Sigmoid colon (tissue), 7 donors: ENCODE measurements around the gene NID1. TPM values are rescaled to one million over a fixed set of nuclear protein-coding genes. Genes with fewer than 3 reads are reported as not detected.
A peak's percentile ranks its signal among the peaks of the same experiment; 100 is the strongest.
"Not testable (repeated sequence)": the region's sequence is repeated elsewhere in the genome, so short reads cannot be mapped to it uniquely, and the experiment has no call there.

Source experiments
- DNase-seq: peaks from one replicate; pipeline ENCODE4 v3.0.0-alpha.2; 2019
- H3K27ac ChIP-seq, 4 donors: fragments of 200-600 bp; sonication (generic); one replicate each; pipeline ENCODE4 v1.5.1; 2016 to 2019; ENCODE audit warnings: mild to moderate bottlenecking in 1 of 4
- H3K27me3 ChIP-seq, 3 donors: fragments of 200-600 bp; sonication (generic); one replicate each; pipeline ENCODE4 v1.5.1; 2019; ENCODE audit warnings: mild to moderate bottlenecking in 1 of 3
- H3K36me3 ChIP-seq, 4 donors: fragments of 200-600 bp; sonication (generic); one replicate each; pipeline ENCODE4 v1.5.1; 2016 to 2019
- H3K4me1 ChIP-seq, 4 donors: fragments of 200-600 bp; sonication (generic); one replicate each; pipeline ENCODE4 v1.5.1; 2017 to 2019
- H3K4me3 ChIP-seq, 4 donors: fragments of 200-600 bp; sonication (generic); one replicate each; pipeline ENCODE4 v1.5.1; 2017 to 2019; ENCODE audit warnings: mild to moderate bottlenecking in 2 of 4, moderate library complexity in 1 of 4
- H3K9me3 ChIP-seq, 4 donors: fragments of 200-600 bp in 3 of 4; sonication (generic) in 3 of 4; one replicate each; pipeline versions ENCODE4 v1.5.1 to v1.6.1; 2013 to 2019
- EP300 ChIP-seq, 4 donors: sonication (generic); formaldehyde crosslinking; IDR thresholded peaks; one replicate each; pipeline ENCODE4 v1.6.1; 2017; ENCODE audit warnings: antibody characterized with exemption in 4 of 4
- POLR2A ChIP-seq, 2 donors: fragments of 450-650 bp; IDR thresholded peaks; one replicate each; pipeline ENCODE4 v1.6.1; 2016; ENCODE audit warnings: antibody characterized with exemption in 2 of 2, mild to moderate bottlenecking in 2 of 2, moderate library complexity in 2 of 2
- POLR2AphosphoS5 ChIP-seq, 4 donors: sonication (generic); formaldehyde crosslinking; IDR thresholded peaks; one replicate each; pipeline ENCODE4 v1.6.1; 2017; ENCODE audit warnings: antibody characterized with exemption in 4 of 4
- WGBS, 2 donors: extraction: QIAGEN DNeasy Blood & Tissue Kit; methylation state at CpG; one replicate each; pipeline ENCODE4 v1.1.7; 2013; 5-methylcytosine and 5-hydroxymethylcytosine counted together
- intact Hi-C: fragments of 100-400 bp; cut with DNase I; formaldehyde crosslinking; loops from one replicate; pipeline ENCODE4 v1.15.1; 2023
- polyA plus RNA-seq, 3 donors: library from polyadenylated mRNA; stranded (reverse); fragments of 200-250 nt; gene quantifications; one replicate each; pipeline ENCODE4 v1.2.3, GENCODE V29; 2013
- total RNA-seq, 4 donors: library from RNA; depleted of rRNA; stranded (reverse); fragments of >200 nt; gene quantifications; one replicate each; pipeline ENCODE4 v1.1.0, GENCODE V29; 2016
- TF ChIP-seq, protein P1 (sequence below), 4 experiments: fragments of 450-650 bp in 3 of 4; fragments of 200-600 bp in 1 of 4; IDR thresholded peaks; one replicate each; pipeline ENCODE4 v1.5.1; 2016 to 2019; ENCODE audit warnings: antibody characterized with exemption in 4 of 4, mild to moderate bottlenecking in 3 of 4, moderate library complexity in 2 of 4
- donor health status: healthy with polysubstance abuse.
- donor health status: Bipolar disorder and iron deficiency.
- donor health status: healthy.

Gene NID1
- total and polyA plus RNA-seq, 7 donors: 3.9 to 242 (median 136) TPM

DNA sequence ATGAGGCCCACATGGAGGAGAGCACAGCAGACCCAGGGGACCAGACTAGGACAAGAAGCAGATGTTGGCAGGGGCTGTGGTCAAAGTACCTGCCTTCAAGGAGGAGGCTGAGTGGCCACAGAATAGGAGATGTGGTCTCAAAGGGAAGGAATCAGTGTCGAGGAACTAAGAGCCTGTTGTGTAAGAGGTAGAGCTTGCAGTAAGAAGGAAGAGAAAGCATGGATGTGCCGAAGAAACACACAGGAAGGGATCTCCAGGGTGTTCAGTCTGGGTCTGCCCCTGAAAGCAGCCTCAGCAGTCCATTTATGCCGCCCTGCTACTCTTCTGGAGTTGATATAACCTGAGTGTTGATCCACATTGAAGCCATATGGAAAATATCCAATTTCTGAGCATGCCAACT is 83.9 kb downstream of the NID1 start:
- intact Hi-C loops: no loop called here
- H3K4me1 ChIP-seq: peaks cover 0 to 18% (median 11%) of the 10 kb centered on the region in 4 donors
- peaks cover 70 to 100% (median 77%) of the 10 kb centered on the region in 4 donors for H3K36me3 ChIP-seq

DNA sequence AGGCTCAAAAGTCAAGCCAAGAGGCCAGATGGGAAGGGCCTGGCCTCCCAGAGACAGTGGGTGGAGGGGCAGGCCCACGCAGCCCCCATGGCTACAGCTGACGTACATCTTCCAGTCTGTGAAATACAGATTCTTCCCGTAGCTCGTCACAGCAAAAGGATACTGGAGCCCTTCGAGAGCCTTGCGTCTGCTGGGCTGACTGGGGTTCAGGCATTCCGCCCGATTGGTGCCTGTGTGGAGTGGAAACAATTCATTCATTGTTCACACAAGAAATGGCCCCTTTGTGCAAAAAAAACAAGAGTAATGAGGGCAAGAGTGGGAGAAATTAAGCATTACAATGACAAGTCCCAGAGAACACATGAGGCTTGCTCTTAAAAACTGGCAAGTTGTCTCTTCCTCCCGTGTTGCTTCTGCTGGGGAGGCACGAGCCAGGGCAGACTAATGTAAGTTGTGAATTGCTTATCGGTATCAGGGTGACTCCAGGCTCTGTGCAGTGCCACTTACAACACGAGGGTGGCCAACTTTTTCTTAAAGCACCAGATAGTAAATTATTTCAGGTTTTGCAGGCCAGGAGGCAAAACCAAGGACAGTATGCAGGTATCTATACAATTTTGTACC is 85.1 kb downstream of the NID1 start:
- 93 to 94% methylated on average over 12 of the region's 12 CpGs for WGBS, 2 donors
- peak in 1 of 4 donors; percentile 13 for TF ChIP-seq POLR2AphosphoS5 (IDR thresholded peaks at IDR 0.05)
- no peak for TF ChIP-seq POLR2A (IDR thresholded peaks at IDR 0.05)
- H3K4me3 ChIP-seq: no peak overlapping the region
- intact Hi-C loops: loop anchor here (10.0 kb wide), 1 partner anchor 195 kb away; no protein-coding TSS in a partner anchor
- H3K27ac ChIP-seq: peak overlapping the region in 3 of 4 donors; percentile 4 to 38 (median 24)
- DNase-seq: no peak
- H3K27me3 ChIP-seq: no peaks in the 10 kb centered on the region
- peaks cover 70 to 100% (median 84%) of the 10 kb centered on the region in 4 donors for H3K36me3 ChIP-seq
- H3K9me3 ChIP-seq: no peaks in the 10 kb centered on the region
- H3K4me1 ChIP-seq: peaks cover 0 to 15% (median 8%) of the 10 kb centered on the region in 4 donors

More for the DNA sequence above, 83.9 kb downstream of the NID1 start:
- WGBS, 2 donors: 65 to 85% methylated on average over 3 of the region's 3 CpGs
- Histone ChIP-seq H3K9me3 (no peaks in the 10 kb centered on the region), H3K4me3 (no peak overlapping the region), H3K27ac (peak overlapping the region in 3 of 4 donors; percentile 9 to 38 (median 17)), H3K27me3 (no peaks in the 10 kb centered on the region)
- DNase-seq: no peak
- peak in 1 of 4 donors; percentile 8 for TF ChIP-seq POLR2AphosphoS5 (IDR thresholded peaks at IDR 0.05)
- TF ChIP-seq, protein P1, sequence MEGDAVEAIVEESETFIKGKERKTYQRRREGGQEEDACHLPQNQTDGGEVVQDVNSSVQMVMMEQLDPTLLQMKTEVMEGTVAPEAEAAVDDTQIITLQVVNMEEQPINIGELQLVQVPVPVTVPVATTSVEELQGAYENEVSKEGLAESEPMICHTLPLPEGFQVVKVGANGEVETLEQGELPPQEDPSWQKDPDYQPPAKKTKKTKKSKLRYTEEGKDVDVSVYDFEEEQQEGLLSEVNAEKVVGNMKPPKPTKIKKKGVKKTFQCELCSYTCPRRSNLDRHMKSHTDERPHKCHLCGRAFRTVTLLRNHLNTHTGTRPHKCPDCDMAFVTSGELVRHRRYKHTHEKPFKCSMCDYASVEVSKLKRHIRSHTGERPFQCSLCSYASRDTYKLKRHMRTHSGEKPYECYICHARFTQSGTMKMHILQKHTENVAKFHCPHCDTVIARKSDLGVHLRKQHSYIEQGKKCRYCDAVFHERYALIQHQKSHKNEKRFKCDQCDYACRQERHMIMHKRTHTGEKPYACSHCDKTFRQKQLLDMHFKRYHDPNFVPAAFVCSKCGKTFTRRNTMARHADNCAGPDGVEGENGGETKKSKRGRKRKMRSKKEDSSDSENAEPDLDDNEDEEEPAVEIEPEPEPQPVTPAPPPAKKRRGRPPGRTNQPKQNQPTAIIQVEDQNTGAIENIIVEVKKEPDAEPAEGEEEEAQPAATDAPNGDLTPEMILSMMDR (IDR thresholded peaks at IDR 0.05): no peak
- TF ChIP-seq POLR2A (IDR thresholded peaks at IDR 0.05): no peak
- no peak for TF ChIP-seq EP300 (IDR thresholded peaks at IDR 0.05)

DNA sequence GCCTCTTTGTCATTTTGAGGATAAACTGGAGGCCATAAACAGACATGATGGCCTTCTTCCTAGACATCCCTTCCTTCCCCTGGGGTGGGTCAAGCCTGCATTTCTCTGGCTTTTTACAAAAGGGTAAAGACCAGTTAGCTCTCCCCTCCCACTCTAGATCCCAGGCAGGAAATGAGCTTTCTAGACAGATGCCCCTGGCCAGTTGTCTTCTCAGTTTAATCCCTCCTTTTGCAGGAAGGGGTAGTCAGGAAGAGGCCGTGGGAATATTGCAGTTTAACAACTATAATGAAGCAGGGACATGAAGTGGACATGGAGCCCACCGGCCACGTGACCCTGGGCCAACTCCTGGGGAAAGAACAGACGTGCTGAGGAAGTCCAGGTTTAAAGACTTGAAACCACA is 85.7 kb downstream of the NID1 start:
- intact Hi-C loops: loop anchor here (10.0 kb wide), 1 partner anchor 194 kb away; no protein-coding TSS in a partner anchor
- H3K4me3 ChIP-seq: no peak overlapping the region
- DNase-seq: no peak
- TF ChIP-seq POLR2A (IDR thresholded peaks at IDR 0.05): no peak
- TF ChIP-seq POLR2AphosphoS5 (IDR thresholded peaks at IDR 0.05): no peak
- TF ChIP-seq EP300 (IDR thresholded peaks at IDR 0.05): no peak
- TF ChIP-seq, protein P1 (IDR thresholded peaks at IDR 0.05): no peak
- H3K27me3 ChIP-seq: no peaks in the 10 kb centered on the region
- no peaks in the 10 kb centered on the region for H3K9me3 ChIP-seq
- peak overlapping the region in 3 of 4 donors; percentile 4 to 38 (median 24) for H3K27ac ChIP-seq
- WGBS, 2 donors: 85 to 91% methylated on average over 4 of the region's 4 CpGs
- H3K4me1 ChIP-seq: peaks cover 0 to 9% (median 3%) of the 10 kb centered on the region in 4 donors
- peaks cover 70 to 100% (median 86%) of the 10 kb centered on the region in 4 donors for H3K36me3 ChIP-seq

DNA sequence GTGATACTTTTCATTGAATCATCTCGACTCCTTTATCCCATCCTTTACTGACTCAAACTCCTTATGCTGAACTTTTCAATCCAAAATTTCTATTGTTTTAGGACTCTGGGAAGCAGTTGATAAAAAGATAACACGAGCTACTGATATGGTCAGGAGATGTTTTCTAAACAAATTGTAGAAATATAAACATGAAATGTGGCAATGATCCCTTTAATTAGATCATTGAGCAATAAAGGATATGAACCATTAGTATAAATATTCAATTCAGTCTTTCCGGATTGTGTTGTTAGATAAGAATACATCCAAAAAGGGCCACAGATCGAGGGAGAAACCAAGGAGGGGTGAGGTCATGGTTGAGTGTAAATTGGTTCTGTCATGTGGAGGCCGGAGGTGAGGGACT is 88.4 kb downstream of the NID1 start:
- intact Hi-C loops: loop anchor here (10.0 kb wide), 1 partner anchor 192 kb away; no protein-coding TSS in a partner anchor
- peaks cover 0 to 16% (median 10%) of the 10 kb centered on the region in 4 donors for H3K4me1 ChIP-seq
- WGBS, 2 donors: 83 to 87% methylated on average over 5 of the region's 5 CpGs
- peaks cover 57 to 79% (median 65%) of the 10 kb centered on the region in 4 donors for H3K36me3 ChIP-seq
- DNase-seq: no peak
- no peak overlapping the region for H3K4me3 ChIP-seq
- no peak overlapping the region for H3K27ac ChIP-seq
- no peaks in the 10 kb centered on the region for H3K27me3 ChIP-seq
- TF ChIP-seq EP300 (IDR thresholded peaks at IDR 0.05) (no peak), POLR2AphosphoS5 (IDR thresholded peaks at IDR 0.05) (no peak), POLR2A (IDR thresholded peaks at IDR 0.05) (no peak)
- TF ChIP-seq, protein P1 (IDR thresholded peaks at IDR 0.05): no peak
- no peaks in the 10 kb centered on the region for H3K9me3 ChIP-seq

DNA sequence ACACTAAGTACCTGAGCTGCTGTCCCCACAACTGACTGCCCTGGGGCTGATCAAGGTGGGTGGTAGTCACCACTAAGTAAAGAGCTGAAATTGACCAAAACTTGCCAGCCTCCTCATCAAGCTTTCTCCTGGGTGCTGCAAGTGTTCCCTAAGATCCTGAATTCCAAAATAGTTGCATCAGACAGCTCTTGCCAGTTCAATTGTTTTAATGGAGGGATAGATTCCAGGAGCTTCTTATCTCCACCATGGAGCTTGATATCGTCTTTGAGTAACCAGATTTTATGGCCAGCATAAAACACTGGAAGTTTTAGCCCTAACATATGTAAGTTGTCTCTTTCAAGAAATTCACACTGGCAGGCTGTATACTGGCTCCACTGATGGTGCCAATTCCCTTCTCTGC is 90.3 kb downstream of the NID1 start:
- intact Hi-C loops: loop anchor here (5.0 to 10.0 kb wide), 2 partner anchors 190 to 462 kb away; no protein-coding TSS in a partner anchor
- Histone ChIP-seq H3K27ac (peak overlapping the region in 2 of 4 donors; percentile 12 to 98), H3K4me3 (no peak overlapping the region), H3K4me1 (peaks cover 0 to 22% (median 15%) of the 10 kb centered on the region in 4 donors), H3K9me3 (no peaks in the 10 kb centered on the region), H3K36me3 (peaks cover 38 to 60% (median 46%) of the 10 kb centered on the region in 4 donors), H3K27me3 (no peaks in the 10 kb centered on the region)
- WGBS, 2 donors: 21 to 61% methylated on average over 1 of the region's 1 CpG
- peak; percentile 40 for DNase-seq
- TF ChIP-seq POLR2AphosphoS5 (IDR thresholded peaks at IDR 0.05): peak in 1 of 4 donors; percentile 6
- TF ChIP-seq EP300 (IDR thresholded peaks at IDR 0.05): no peak

DNA sequence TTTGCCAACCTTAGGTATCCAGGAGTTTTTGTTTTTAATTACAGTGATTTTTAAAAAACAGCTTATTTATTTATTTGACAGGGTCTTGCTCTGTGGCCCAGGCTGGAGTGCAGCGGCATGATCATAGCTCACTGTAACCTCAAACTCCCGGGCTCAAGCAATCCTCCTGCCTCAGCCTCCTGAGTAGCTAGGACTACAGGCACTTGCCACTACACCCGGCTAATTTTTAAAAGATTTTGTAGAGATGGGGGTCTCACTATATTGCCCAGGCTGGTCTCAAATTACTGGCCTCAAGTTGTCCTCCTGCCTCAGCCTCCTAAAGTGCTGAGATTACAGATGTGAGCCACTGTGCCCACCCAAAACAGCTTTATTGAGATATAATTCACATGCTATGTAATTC is 92.2 kb downstream of the NID1 start:
- H3K27me3 ChIP-seq, H3K9me3 ChIP-seq: not testable (repeated sequence)
- DNase-seq: peak; percentile 47
- 95% methylated on average over 3 of the region's 3 CpGs for WGBS, 2 donors
- Histone ChIP-seq H3K4me1 (peaks cover 0 to 22% (median 15%) of the 10 kb centered on the region in 4 donors), H3K4me3 (peak overlapping the region in 3 of 4 donors; percentile 38 to 52 (median 49)), H3K36me3 (peaks cover 19 to 41% (median 27%) of the 10 kb centered on the region in 4 donors), H3K27ac (peak overlapping the region; percentile 88 to 98 (median 91))
- intact Hi-C loops: loop anchor here (2.0 to 10.0 kb wide), 3 partner anchors 106 to 460 kb away; partner anchors contain the start of gene LYST
